ENCODE measurements around the gene ERBB4. TPM values are rescaled to one million over a fixed set of nuclear protein-coding genes. Genes with fewer than 3 reads are reported as not detected.

The ERBB4 gene
- total RNA-seq, 2 experiments from 2014 or later, result not detected

DNA sequence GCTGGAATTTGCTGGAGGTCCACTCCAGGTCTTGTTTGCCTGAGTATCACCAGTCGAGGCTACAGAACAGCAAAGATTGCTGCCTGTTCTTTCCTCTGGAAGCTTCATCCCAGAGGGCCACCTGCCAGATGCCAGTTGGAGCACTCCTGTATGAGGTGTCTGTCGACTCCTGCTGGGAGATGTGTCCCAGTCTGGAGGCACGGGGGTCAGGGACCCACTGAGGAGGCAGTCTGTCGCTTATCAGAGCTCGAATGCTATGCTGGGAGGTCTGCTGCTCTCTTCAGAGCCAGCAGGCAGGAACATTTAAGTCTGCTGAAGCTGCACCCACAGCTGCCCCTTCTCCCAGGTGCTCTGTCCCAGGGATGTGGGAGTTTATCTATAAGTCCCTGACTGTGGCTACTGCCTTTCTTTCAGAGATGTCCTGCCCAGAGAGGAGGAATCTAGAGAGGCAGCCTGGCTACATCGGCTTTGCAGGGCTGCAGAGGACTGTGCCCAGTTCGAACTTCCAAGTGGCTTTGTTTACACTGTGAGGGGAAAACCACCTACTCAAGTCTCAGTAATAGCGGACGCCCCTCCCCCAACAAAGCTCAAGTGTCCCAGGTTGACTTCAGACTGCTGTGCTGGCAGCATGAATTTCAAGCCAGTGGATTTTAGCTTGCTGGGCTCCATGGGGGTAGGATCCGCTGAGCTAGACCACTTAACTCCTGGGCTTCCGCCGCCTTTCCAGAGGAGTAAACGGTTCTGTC is 301.1 kb downstream of the ERBB4 start:
- no peak for DNase-seq (ENCODE audit: low spot score)
- no TSS peak for BruUV-seq (replicated peaks)
- no peaks in the 10 kb centered on the region for H3K4me1 ChIP-seq (ENCODE audit: insufficient read depth, low read length, poor library complexity, severe bottlenecking)
- H4K20me1 ChIP-seq (ENCODE audit: insufficient read depth, low read length), result no peaks in the 10 kb centered on the region
- H3K9me2 ChIP-seq (ENCODE audit: insufficient read depth, low read length), result no peaks in the 10 kb centered on the region
- no peak for TF ChIP-seq EZH2phosphoT487 (IDR thresholded peaks at IDR 0.05; ENCODE audit: borderline replicate concordance, low read depth, low read length)
- TF ChIP-seq CTCF (conservative IDR thresholded peaks at IDR 0.05; ENCODE audit: low read length), result no peak
- no peak overlapping the region for H3K4me3 ChIP-seq (ENCODE audit: low read depth, low read length, poor library complexity, severe bottlenecking)
- no peak overlapping the region for H3K27ac ChIP-seq (ENCODE audit: low read depth, low read length, poor library complexity, severe bottlenecking)
- H3K4me2 ChIP-seq (ENCODE audit: low read length), result no peak overlapping the region
- no peaks in the 10 kb centered on the region for H3K36me3 ChIP-seq (ENCODE audit: insufficient read depth, low read length)
- H3K9me3 ChIP-seq (ENCODE audit: low read length), result no peaks in the 10 kb centered on the region
- ChIA-PET POLR2A (no interaction called here), CTCF (ENCODE audit: unreplicated experiment) (no interaction called here)
- H2AFZ ChIP-seq (ENCODE audit: low read length), result no peak overlapping the region
- intact Hi-C loops (cut with micrococcal nuclease; ENCODE audit: unreplicated experiment), result no loop called here
- H3K79me2 ChIP-seq (ENCODE audit: insufficient read depth, low read depth, low read length), result no peaks in the 10 kb centered on the region

DNA sequence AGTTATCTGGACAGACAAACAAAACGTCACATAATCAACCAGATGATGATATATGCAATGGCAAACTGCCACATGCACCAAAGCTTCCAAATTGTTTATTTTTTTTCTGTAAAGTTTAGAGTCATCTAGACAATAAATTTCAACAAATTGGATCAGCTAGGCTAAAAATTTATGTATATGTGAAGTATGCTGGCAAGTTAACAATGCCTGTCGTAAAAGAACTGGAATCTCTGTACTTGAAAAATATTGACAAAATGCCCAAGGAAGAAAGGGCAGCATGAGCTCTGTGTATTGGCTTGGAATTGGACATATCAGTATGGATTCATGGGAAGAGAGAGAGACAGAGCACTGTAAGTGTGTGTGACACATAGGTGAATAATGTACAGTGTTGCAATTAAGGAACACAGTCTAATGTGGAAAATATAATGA is 309.8 kb downstream of the ERBB4 start:
- no peaks in the 10 kb centered on the region for H4K20me1 ChIP-seq (ENCODE audit: insufficient read depth, low read length)
- H3K36me3 ChIP-seq (ENCODE audit: insufficient read depth, low read length), result no peaks in the 10 kb centered on the region
- POLR2A ChIA-PET, result no interaction called here
- H3K9me2 ChIP-seq (ENCODE audit: insufficient read depth, low read length), result no peaks in the 10 kb centered on the region
- no peaks in the 10 kb centered on the region for H3K4me1 ChIP-seq (ENCODE audit: insufficient read depth, low read length, poor library complexity, severe bottlenecking)
- TF ChIP-seq CTCF (conservative IDR thresholded peaks at IDR 0.05; ENCODE audit: low read length), result no peak
- H3K27ac ChIP-seq (ENCODE audit: low read depth, low read length, poor library complexity, severe bottlenecking), result no peak overlapping the region
- CTCF ChIA-PET (ENCODE audit: unreplicated experiment), result no interaction called here
- H3K9me3 ChIP-seq (ENCODE audit: low read length), result no peaks in the 10 kb centered on the region
- H3K4me3 ChIP-seq (ENCODE audit: low read depth, low read length, poor library complexity, severe bottlenecking), result no peak overlapping the region
- no peak overlapping the region for H3K4me2 ChIP-seq (ENCODE audit: low read length)
- intact Hi-C loops (cut with micrococcal nuclease; ENCODE audit: unreplicated experiment), result no loop called here
- H3K79me2 ChIP-seq (ENCODE audit: insufficient read depth, low read depth, low read length), result no peaks in the 10 kb centered on the region
- no peak for DNase-seq (ENCODE audit: low spot score)
- no peak overlapping the region for H2AFZ ChIP-seq (ENCODE audit: low read length)
- BruUV-seq (replicated peaks), result no TSS peak

DNA sequence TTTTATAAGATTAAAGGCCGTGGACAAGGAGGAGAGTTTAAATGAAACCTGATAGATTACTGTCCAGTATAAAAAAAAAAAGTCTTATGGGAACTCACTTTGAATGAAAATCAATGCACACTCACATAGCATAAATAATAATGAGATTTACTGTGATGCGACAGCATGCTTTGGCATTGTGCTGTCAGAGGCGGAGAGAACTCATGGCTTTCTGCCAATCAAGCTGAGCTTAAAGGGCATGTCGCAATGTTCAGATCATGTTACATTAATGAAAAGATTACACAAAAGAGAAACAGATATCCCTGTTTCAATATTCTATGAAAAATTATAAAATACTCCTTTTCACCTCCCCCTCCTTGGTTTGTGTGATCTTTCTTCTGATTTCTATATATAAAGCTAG is 310.8 kb downstream of the ERBB4 start:
- Histone ChIP-seq H3K4me2 (ENCODE audit: low read length) (no peak overlapping the region), H3K9me2 (ENCODE audit: insufficient read depth, low read length) (no peaks in the 10 kb centered on the region), H3K4me1 (ENCODE audit: insufficient read depth, low read length, poor library complexity, severe bottlenecking) (no peaks in the 10 kb centered on the region), H3K79me2 (ENCODE audit: insufficient read depth, low read depth, low read length) (no peaks in the 10 kb centered on the region), H2AFZ (ENCODE audit: low read length) (no peak overlapping the region), H3K9me3 (ENCODE audit: low read length) (no peaks in the 10 kb centered on the region), H3K36me3 (ENCODE audit: insufficient read depth, low read length) (no peaks in the 10 kb centered on the region), H3K27ac (ENCODE audit: low read depth, low read length, poor library complexity, severe bottlenecking) (no peak overlapping the region), H3K4me3 (ENCODE audit: low read depth, low read length, poor library complexity, severe bottlenecking) (no peak overlapping the region), H4K20me1 (ENCODE audit: insufficient read depth, low read length) (no peaks in the 10 kb centered on the region)
- TF ChIP-seq EZH2phosphoT487 (IDR thresholded peaks at IDR 0.05; ENCODE audit: borderline replicate concordance, low read depth, low read length) (no peak), CTCF (conservative IDR thresholded peaks at IDR 0.05; ENCODE audit: low read length) (no peak)
- CTCF ChIA-PET (ENCODE audit: unreplicated experiment), result no interaction called here
- no TSS peak for BruUV-seq (replicated peaks)
- POLR2A ChIA-PET, result interaction anchor here (0.6 to 0.7 kb wide), 2 partner anchors 434 to 1154 kb away, joined by 3 to 4 read pairs; no protein-coding TSS in a partner anchor
- no peak for DNase-seq (ENCODE audit: low spot score)
- intact Hi-C loops (cut with micrococcal nuclease; ENCODE audit: unreplicated experiment), result no loop called here
